Thoracic aorta (tissue), 2 donors: ENCODE measurements around the gene KIF1A. TPM values are rescaled to one million over a fixed set of nuclear protein-coding genes. Genes with fewer than 3 reads are reported as not detected.

Experiments
- ATAC-seq: fragments of 150-250 bp; one replicate; pipeline ENCODE4 v1.8.0; 2017; ENCODE audit warnings: low read depth; ENCODE audit not compliant: insufficient number of reproducible peaks, low FRiP score
- DNase-seq: peaks from one replicate; pipeline ENCODE4 v3.0.0-alpha.2; 2020; ENCODE audit warnings: low spot score
- H3K27ac ChIP-seq, 2 donors: fragments of 200-600 bp; sonication (generic); 1 replicate in 1 of 2; 2 replicates in 1 of 2; pipeline ENCODE4 v1.5.1; 2016; ENCODE audit warnings: mild to moderate bottlenecking in 2 of 2, moderate library complexity in 2 of 2
- H3K27me3 ChIP-seq: fragments of 200-600 bp; sonication (generic); replicated peaks from 2 replicates; pipeline ENCODE4 v1.6.0; 2016; ENCODE audit warnings: mild to moderate bottlenecking; ENCODE audit not compliant: insufficient read depth
- H3K36me3 ChIP-seq: fragments of 200-600 bp; sonication (generic); one replicate; pipeline ENCODE4 v1.5.1; 2016
- H3K4me1 ChIP-seq, 2 donors: fragments of 200-600 bp; sonication (generic); 1 replicate in 1 of 2; 2 replicates in 1 of 2; pipeline versions ENCODE4 v1.5.1 to v1.6.0; 2016; ENCODE audit warnings: low read depth in 2 of 2, mild to moderate bottlenecking in 1 of 2; ENCODE audit not compliant: control insufficient read depth in 1 of 2
- H3K4me3 ChIP-seq: fragments of 200-600 bp; sonication (generic); 2 replicates; pipeline ENCODE4 v1.5.1; 2016; ENCODE audit warnings: mild to moderate bottlenecking
- H3K9me3 ChIP-seq: fragments of 200-600 bp; sonication (generic); 2 replicates; pipeline ENCODE4 v1.5.1; 2016
- total RNA-seq, 2 donors: library from RNA; depleted of rRNA; stranded (reverse); fragments of >200 nt; gene quantifications; one replicate each; pipeline versions ENCODE4 v1.1.0 to v1.2.3, GENCODE V29; 2016
- TF ChIP-seq, protein P1 (sequence below): fragments of 200-600 bp; sonication (generic); IDR thresholded peaks from one replicate; pipeline ENCODE4 v1.5.1; 2019; ENCODE audit warnings: antibody characterized with exemption

The KIF1A gene
- total RNA-seq, 2 donors from 2014 or later, result 0.92 TPM; not detected in 1

DNA sequence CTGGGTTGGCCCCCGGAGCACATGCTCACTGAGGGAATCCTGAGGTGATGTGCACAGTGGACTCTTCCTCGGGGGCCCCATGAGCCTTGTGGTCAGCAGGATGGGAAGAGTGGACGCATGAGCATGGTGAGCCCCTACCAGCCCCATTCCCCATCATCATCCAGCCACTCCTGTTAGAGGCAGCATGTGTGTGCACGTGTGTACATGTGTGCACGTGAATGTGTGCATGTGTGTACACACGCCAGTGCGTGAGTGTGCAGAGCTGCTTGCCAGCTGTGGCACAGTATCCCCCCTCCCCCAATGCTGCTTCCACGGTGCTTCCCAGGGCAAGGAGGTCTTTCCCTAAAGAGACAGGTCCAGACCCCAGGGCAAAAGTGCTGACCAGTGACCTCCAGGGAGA lies 57.8 kb downstream of the KIF1A start:
- Histone ChIP-seq H3K9me3 (no peaks in the 10 kb centered on the region), H3K36me3 (no peaks in the 10 kb centered on the region), H3K4me3 (no peak overlapping the region), H3K27me3 (no peaks in the 10 kb centered on the region), H3K4me1 (no peaks in the 10 kb centered on the region), H3K27ac (no peak overlapping the region)
- DNase-seq (no peak), ATAC-seq (no peak)
- TF ChIP-seq, protein P1, sequence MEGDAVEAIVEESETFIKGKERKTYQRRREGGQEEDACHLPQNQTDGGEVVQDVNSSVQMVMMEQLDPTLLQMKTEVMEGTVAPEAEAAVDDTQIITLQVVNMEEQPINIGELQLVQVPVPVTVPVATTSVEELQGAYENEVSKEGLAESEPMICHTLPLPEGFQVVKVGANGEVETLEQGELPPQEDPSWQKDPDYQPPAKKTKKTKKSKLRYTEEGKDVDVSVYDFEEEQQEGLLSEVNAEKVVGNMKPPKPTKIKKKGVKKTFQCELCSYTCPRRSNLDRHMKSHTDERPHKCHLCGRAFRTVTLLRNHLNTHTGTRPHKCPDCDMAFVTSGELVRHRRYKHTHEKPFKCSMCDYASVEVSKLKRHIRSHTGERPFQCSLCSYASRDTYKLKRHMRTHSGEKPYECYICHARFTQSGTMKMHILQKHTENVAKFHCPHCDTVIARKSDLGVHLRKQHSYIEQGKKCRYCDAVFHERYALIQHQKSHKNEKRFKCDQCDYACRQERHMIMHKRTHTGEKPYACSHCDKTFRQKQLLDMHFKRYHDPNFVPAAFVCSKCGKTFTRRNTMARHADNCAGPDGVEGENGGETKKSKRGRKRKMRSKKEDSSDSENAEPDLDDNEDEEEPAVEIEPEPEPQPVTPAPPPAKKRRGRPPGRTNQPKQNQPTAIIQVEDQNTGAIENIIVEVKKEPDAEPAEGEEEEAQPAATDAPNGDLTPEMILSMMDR, result no peak

DNA sequence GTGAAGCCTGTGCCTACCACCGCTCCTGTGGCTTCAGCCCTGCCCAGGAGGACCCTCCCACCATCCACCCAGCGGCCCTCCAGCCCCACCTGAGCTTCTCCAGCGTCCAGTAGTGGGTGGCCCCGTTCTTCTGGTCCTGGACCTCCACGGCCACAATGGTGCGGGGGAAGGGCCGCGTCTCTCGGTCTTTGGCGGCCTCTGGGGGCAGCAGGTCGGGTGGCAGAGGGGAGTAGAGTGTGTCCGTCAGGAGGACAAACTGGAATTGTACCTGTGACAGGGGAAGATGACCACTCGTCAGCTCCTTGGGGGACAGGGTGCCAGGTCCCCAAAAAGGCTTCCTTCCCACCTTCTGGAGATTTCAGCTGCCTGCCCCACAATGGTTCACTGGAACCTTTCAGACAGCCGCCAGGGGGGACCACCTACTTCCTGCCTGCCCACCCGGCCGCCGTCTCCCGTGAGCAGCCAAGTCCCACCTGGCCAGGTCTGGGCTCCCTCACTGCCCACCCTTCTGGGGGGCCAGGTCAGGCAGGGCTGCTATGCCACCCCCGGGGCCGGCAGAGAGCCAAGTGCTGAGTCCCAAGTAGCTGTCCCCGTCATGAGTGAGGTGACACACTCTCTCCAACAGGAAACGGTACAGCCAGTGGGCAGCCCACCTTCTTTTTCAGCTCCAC lies 59.3 kb downstream of the KIF1A start:
- Histone ChIP-seq H3K4me3 (no peak overlapping the region), H3K36me3 (no peaks in the 10 kb centered on the region), H3K27me3 (no peaks in the 10 kb centered on the region), H3K9me3 (no peaks in the 10 kb centered on the region), H3K4me1 (no peaks in the 10 kb centered on the region), H3K27ac (no peak overlapping the region)
- no peak for ATAC-seq
- DNase-seq, result no peak
- TF ChIP-seq, protein P1, result no peak

DNA sequence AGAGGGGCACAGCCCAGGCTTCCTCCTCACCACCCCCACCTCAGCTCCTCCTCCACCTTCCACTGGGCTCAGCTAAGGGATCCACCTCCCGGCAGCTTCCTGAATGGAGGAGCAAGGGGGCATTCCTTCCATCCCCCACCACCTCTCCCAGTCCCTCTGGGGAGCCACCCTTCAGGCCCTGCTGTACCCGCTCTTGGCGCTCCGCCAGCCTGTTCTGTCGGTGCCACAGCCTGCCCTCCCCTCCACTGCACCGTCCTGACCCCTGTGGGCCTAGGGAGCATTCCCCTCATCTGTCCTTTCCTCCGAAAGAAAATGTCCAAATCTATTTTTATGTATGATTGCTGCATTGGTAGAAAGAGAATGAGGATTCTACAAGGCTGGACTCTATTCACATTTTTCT lies 59.9 kb downstream of the KIF1A start:
- Histone ChIP-seq H3K27me3 (no peaks in the 10 kb centered on the region), H3K27ac (no peak overlapping the region), H3K9me3 (no peaks in the 10 kb centered on the region), H3K4me3 (no peak overlapping the region), H3K4me1 (no peaks in the 10 kb centered on the region), H3K36me3 (no peaks in the 10 kb centered on the region)
- ATAC-seq (no peak), DNase-seq (no peak)
- TF ChIP-seq, protein P1, result no peak

DNA sequence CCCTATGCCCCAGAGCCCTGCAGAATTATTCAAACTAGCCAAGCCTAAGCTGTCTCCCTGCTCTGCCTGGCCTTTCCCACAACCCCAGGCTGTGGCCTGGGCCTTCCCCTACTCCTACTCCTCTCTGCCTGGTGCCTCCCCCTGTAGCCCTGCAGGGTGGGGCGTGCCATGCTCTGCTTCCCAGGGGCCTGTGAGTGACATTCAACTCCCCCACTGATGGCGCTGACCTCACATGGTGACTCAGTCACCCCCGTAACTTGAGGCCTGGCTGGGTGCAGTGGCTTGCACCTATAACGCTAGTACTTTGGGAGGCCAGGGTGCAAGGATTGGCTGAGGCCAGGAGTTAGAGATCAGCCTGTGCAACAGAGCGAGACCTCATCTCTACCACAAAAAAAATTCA lies 60.6 kb downstream of the KIF1A start:
- no peaks in the 10 kb centered on the region for H3K27me3 ChIP-seq
- TF ChIP-seq, protein P1, result no peak
- no peaks in the 10 kb centered on the region for H3K36me3 ChIP-seq
- no peak overlapping the region for H3K27ac ChIP-seq
- no peaks in the 10 kb centered on the region for H3K9me3 ChIP-seq
- no peak overlapping the region for H3K4me3 ChIP-seq
- no peak for ATAC-seq
- DNase-seq, result no peak
- no peaks in the 10 kb centered on the region for H3K4me1 ChIP-seq

DNA sequence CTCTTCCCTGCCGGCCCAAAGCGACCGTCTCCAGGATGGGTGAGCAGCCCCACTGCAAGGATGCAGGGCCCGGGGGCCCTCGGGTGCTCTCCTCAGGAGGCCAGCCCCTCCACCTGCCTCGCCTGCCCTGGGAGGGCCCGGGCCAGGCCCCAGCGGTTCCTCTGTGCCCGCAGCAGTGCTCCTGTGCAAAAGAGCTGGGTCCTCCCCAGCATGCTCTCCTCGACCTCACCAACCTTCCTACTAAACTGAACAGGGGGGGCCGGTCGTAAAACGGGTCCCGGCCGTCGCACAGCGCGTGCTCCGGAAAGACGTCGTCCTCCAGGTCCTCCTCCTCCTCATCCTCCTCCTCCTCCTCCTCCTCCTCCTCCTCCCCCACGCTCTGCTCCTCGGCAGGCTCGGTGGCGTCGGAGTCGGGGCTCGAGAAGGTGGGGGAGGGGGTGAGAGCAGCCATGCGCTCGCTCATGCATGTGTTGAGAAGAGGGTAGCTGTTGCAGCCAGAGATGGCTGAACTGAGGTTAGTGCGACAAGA lies 62.9 kb downstream of the KIF1A start:
- Histone ChIP-seq H3K4me3 (no peak overlapping the region), H3K27ac (no peak overlapping the region), H3K4me1 (no peaks in the 10 kb centered on the region), H3K27me3 (no peaks in the 10 kb centered on the region), H3K36me3 (no peaks in the 10 kb centered on the region), H3K9me3 (no peaks in the 10 kb centered on the region)
- TF ChIP-seq, protein P1, result no peak
- DNase-seq (no peak), ATAC-seq (no peak)
